Neutrophil (primary cell): ENCODE results near the gene ADGRE3.

Experiments
- H3K27ac ChIP-seq: fragments of 200-600 bp; sonication (generic); 2 replicates; pipeline ENCODE4 v1.5.1; 2016; ENCODE audit warnings: mild to moderate bottlenecking, moderate library complexity
- H3K27me3 ChIP-seq: fragments of 200-600 bp; sonication (generic); 2 replicates; pipeline ENCODE4 v1.6.0; 2016; ENCODE audit warnings: mild to moderate bottlenecking
- H3K36me3 ChIP-seq: fragments of 200-600 bp; sonication (generic); 2 replicates; pipeline ENCODE4 v1.5.1; 2017
- H3K4me1 ChIP-seq, 2 experiments: fragments of 200-600 bp in 1 of 2; sonication (generic) in 1 of 2; 1 replicate in 1 of 2; 2 replicates in 1 of 2; pipeline versions ENCODE4 v1.5.1 to v1.6.1; 2013 to 2016; ENCODE audit warnings: low read depth in 1 of 2, low read length in 1 of 2, mild to moderate bottlenecking in 1 of 2, moderate library complexity in 1 of 2; ENCODE audit not compliant: control insufficient read depth in 1 of 2, insufficient read depth in 1 of 2
- H3K4me3 ChIP-seq, 2 experiments: fragments of 200-600 bp in 1 of 2; sonication (generic) in 1 of 2; 1 replicate in 1 of 2; 2 replicates in 1 of 2; pipeline ENCODE4 v1.5.1; 2013 to 2016; ENCODE audit warnings: low read depth in 1 of 2, low read length in 1 of 2, mild to moderate bottlenecking in 1 of 2, moderate library complexity in 1 of 2
- H3K9me3 ChIP-seq: fragments of 200-600 bp; sonication (generic); 2 replicates; pipeline ENCODE4 v1.5.1; 2016
- CTCF ChIP-seq: fragments of 200-600 bp; sonication (generic); IDR thresholded peaks from 2 replicates; pipeline ENCODE4 v1.5.1; 2016; ENCODE audit warnings: antibody characterized with exemption

ADGRE3 gene

DNA sequence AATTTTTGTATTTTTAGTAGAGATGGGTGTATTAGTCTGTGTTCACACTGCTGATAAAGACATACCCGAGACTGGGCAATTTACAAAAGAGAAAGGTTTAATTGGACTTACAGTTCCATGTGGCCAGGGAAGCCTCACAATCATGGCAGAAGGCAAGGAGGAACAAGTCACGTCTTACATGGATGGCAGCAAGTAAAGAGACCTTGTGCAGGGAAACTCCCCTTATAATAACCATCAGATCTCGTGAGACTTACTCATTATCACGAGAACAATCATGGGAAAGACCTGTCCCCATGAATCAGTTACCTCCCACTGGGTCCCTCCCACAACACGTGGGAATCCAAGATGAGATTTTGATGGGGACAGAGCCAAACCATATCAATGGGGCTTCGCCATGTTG lies 29.8 kb upstream of the ADGRE3 start:
- H3K9me3 ChIP-seq: no peaks in the 10 kb centered on the region
- peaks cover 97% of the 10 kb centered on the region for H3K36me3 ChIP-seq
- no peak for TF ChIP-seq CTCF
- H3K4me1 ChIP-seq: no peaks in the 10 kb centered on the region
- no peak overlapping the region for H3K27ac ChIP-seq
- no peak overlapping the region for H3K4me3 ChIP-seq
- no peaks in the 10 kb centered on the region for H3K27me3 ChIP-seq

DNA sequence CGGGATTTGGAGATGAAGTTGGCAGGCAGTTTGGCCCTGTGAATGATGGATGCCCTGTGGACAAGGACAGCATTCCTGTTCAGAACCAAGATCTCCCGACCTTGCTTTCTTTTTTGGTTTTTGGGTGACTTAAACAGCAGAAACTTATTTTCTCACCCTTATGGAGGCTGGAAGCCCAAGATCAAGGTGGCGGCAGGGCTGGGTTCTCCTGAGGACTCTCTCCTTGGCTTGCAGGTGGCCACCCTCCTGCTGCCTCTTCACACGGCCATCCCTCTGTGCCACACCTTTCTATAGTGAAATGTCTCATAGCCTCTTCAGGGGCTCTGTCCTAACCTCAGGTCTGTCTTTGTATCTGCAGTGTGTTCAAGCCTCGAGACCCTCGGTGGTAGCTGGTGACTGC lies 29.2 kb upstream of the ADGRE3 start:
- TF ChIP-seq CTCF: no peak
- Histone ChIP-seq H3K4me1 (no peaks in the 10 kb centered on the region), H3K4me3 (no peak overlapping the region), H3K36me3 (peaks cover 96% of the 10 kb centered on the region), H3K9me3 (no peaks in the 10 kb centered on the region), H3K27ac (no peak overlapping the region), H3K27me3 (no peaks in the 10 kb centered on the region)

GRCh38 chr19:14700711-14701375 lies 26.2 kb upstream of the ADGRE3 start:
- no peak overlapping the region for H3K27ac ChIP-seq
- H3K9me3 ChIP-seq: no peaks in the 10 kb centered on the region
- H3K4me1 ChIP-seq: no peaks in the 10 kb centered on the region
- no peak for TF ChIP-seq CTCF
- no peaks in the 10 kb centered on the region for H3K27me3 ChIP-seq
- H3K36me3 ChIP-seq: peaks cover 93% of the 10 kb centered on the region
- no peak overlapping the region for H3K4me3 ChIP-seq

- no peak for TF ChIP-seq CTCF
- Histone ChIP-seq H3K27me3 (no peaks in the 10 kb centered on the region), H3K36me3 (peaks cover 93% of the 10 kb centered on the region), H3K27ac (no peak overlapping the region), H3K4me3 (no peak overlapping the region), H3K4me1 (no peaks in the 10 kb centered on the region), H3K9me3 (no peaks in the 10 kb centered on the region)
These were observed 25.0 kb upstream of the ADGRE3 start for GRCh38 chr19:14699641-14700040.

DNA sequence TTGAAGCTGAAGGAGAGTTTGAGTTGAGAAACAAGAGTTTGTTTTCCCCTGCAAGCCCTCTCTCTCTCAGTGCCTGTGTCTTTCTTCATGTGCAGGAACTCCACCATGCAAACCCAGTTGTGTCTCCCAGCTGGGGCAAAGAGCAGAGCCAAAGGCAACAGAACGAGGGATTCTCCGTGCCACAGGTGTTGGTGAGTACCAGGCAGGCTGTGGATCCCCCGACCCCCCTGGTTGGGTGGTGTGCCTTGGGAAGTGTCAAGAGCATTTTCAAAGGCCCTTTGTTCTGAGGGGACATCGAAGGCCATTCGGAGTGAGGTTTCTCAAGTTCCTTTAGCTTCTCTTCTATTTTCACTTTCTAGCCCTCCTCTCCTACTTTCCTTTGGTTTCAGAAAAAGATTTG lies 20.8 kb upstream of the ADGRE3 start:
- no peak overlapping the region for H3K4me3 ChIP-seq
- no peak for TF ChIP-seq CTCF
- peaks cover 65% of the 10 kb centered on the region for H3K36me3 ChIP-seq
- H3K27me3 ChIP-seq: no peaks in the 10 kb centered on the region
- no peak overlapping the region for H3K27ac ChIP-seq
- H3K9me3 ChIP-seq: no peaks in the 10 kb centered on the region
- peaks cover 1 to 7% of the 10 kb centered on the region in 2 experiments for H3K4me1 ChIP-seq
